ENCODE data around the gene RPL29.
A peak's percentile ranks its signal among the peaks of the same experiment; 100 is the strongest.

The RPL29 gene

DNA sequence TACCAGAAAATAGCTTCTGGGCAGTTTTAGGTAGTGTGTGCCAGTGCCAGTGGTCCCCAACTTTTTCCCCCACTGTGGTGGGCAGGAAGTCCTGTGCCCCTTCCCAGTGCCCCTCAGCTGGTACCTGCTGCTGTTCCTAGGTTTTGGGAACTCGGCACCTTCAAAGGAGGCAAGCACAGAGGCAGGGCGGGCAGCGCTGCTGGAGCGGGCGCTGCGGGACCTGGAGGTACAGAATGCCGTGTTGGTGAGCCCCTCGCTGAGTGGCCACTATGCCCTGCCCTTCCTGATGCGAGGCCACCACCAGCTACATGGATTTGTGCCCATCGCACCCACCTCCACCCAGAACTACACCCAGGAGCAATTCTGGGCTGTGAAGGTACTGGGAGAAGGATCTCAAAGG is 15.4 kb downstream of the RPL29 start:
- DNase-seq, result no peak

DNA sequence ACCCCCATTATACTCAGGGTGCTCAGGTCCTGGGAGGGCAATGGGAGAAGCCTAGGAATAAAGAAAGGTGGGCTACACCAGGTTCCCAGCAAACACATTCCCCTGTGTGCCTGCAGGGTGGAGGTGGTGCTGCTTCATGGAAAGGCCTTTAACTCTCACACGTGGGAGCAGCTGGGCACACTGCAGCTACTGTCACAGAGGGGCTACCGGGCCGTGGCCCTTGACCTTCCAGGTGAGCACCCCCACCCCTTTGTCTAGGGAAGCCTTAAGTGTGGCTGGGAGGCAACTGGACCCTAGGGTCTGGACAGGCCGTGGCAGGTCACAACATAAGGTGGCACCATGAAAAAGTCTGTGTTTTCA is 17.6 kb downstream of the RPL29 start:
- DNase-seq, result no peak

DNA sequence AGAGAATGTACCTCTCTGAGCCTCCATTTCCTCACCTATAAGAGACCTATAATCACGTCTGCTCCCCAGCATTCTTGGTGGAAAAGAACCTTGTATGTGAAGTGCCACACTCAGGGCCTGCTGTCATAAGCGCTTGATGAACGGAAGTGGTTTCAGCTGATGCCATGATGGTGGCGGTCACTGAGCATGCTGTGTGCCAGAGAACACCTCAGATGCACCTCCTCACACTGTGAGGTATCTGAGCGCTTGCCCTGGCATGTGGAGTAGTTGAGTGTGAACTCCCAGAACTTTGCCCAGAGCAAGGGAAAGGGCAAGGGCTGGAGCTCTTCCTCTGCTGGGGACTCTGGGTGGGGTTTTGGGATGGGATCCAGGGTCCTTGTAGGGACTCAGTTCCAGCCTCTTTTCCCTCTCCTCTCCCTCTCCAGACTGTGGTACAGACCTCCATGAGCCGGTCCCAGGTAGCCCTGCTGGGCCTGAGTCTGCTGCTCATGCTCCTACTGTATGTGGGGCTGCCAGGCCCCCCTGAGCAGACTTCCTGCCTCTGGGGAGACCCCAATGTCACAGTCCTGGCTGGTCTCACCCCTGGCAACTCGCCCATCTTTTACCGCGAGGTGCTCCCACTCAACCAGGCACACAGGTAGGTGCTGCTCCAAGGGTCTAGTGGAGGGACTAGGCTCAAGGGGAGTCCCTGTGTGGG is 18.1 kb downstream of the RPL29 start:
- no peak for DNase-seq

DNA sequence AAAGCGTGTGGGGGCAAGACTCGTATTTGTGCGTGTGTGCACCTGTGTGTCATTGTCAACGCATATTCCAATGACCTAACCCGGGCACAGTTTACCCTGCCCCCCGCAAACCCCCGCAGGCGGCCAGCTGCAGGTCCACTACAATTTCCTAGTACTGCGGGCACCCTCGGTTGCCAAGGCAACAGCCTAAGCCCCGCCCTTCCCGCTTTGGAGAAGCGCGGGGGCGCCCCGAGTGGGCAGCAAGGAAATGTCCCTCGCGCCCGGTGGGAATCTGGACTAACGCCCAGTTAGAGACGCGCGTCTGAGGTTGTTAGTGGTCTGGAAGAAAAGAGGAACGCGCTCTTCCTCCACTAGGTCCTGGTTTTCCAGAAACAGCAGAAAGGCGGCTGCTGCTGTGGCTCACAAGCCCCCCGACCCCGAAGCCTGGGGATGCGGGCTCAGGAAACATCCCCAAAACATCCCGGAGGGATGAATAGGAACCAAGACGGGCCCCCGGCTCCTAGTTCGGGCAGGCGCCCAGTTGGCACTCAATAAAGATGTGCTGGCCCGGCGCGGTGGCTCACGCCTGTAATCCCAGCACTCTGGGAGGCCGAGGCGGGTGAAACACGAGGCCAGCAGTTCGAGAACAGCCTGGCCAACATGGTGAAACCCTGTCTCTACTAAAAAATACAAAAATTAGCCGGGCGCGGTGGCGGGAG is 19.7 kb downstream of the RPL29 start:
- DNase-seq, result peak; percentile 73 to 80

DNA sequence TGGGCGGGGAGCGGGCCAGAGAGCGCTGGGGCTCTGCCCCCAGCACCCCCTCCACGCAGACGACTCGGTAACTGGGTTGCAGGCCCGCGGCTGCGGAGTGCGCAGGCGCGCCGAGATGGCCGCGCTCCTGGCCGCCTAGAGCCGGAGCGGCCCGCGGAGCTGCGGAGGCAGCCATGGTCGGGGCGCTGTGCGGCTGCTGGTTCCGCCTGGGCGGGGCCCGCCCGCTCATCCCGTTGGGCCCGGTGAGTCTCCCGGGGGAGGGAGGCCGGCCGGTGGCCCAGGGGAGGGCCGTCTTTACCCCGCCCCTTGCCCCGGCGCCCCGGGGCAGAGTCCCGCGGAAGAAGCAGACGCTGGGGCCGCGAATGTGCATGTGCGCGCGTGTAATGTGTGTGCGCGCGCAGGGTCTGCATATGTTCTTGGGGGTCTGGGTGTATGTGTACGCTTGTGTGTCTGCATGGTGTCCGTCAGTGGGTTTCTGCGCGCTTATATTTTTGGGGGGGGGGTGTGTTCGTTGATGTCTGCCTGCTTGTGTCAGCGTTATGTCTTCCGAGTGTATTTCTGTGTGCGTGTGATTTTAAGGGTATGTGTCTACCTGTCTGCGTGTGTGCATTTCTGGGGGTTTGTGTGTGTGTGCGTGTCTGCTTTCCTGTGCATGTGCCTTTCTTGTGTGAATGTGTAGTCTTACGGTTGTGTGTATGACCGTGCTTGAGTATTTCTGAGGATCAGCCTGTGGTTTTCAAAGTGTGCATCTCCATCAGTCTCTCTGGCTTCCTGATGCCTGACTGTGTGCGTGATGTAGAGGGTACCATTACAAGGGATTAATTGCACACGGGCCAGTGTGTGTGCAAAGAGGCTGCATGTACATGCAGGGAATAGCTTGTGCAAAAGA is 20.5 kb downstream of the RPL29 start, which contains the start of gene ABHD14A:
ABHD14A (plus strand) TSS at position 102 of the 889 bp plus-strand sequence; CDS start at position 174, 72 bp downstream.
- peak in 1 of 2 experiments; percentile 59 for DNase-seq

DNA sequence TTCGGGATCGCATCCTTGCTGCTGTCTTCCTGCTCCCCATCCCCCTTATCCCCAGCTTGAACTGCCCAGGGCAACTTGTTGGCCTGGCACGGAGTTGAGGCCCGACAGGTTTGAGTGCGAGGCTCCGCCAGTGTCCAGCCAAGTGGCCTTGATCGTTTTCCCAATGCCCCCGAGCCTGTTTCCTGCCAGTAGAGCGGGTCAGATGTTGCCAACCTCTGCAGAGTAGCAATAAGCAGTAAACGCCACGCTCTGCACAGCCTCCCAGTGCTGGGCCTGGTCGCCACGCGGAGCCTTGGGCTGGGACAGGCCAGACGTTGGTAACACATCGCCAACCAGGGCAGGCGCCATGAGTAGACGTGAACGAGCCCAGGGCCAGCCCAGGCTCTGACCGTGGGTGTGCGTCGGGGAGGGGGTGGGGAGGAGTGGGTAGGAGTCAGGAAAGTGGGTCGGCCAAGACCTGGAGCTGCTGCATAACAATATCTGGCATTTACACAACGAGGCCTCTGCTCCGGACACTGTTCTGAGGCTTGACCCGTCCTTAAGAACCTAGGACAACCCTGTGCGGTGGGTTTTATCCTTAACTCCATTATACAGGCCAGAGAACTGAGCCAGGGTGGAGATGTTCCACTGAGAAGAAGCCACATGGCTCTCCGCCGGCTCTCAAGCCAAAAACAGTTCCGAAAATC is 21.3 kb downstream of the RPL29 start:
- no peak for DNase-seq

DNA sequence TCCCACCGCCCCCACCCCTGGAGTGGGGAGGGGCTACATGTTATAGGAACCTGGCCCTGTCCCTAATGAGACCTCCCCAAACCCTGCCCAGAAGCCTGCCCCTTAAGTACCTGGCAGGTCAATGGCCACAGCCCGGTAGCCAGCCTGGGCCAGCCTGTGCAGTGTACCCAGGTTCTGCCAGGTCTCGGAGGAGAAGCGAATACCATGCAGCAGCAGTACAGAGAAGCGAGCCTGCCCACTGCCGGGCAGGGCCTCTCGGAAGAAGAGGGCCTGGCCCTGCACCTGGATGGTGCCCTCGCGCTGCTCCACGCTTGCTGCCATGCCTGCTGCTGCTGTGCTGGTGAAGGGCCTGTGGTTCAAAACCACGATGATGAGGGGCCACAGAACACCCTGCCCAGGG is 24.3 kb downstream of the RPL29 start:
- DNase-seq, result no peak

DNA sequence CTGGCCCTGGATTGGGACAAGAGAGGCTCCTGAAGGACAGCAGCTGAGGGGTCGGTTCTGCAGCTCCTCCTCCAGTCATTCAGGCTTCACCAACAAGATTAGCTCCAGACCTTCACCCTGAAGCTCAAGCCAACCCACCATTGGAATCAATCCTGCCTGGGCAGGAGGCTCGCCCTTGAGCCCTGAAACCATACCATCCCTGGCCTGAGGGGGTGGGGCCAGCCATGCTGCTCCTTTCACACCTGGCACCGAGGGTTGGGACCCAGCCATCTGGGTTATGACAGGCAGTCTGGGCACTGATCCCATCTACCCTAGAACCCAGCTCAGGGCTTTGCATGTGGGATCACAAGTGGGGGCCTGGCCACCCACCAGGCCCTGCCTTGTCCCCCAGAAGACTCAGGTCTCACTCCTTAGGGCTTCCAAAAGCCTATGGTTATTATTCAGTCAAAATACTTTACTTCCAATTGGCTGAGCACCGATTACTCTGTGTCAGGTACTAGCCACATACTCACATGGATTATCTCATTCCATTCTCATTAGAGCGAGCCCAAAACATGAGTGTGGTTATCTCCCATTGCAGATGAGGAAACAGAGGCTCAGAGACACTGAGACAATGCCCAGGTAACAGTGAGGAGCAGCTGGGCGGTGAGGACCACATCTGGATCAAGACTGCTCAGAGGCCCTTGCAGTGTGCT is 24.9 kb downstream of the RPL29 start:
- peak; percentile 17 to 44 for DNase-seq

DNA sequence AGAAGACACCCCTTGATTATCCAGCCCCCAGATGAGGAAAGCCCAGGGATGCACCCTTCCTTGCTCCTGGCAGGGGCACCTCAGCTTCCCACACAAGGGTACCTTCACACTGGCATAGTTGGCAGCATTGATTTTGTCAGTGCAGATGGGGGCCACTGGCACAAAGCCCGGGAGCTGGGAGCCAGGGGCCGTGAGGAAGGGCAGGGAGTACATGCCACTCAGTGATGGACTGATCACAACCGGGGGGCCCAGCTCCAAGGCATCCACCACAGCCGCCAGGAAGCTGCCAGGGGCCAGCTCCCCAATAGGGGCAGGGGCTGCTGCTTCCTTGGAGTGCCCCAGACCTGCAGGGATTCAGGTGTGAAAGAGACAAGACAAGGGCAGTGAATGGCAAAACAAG is 25.9 kb downstream of the RPL29 start:
- DNase-seq, result no peak

DNA sequence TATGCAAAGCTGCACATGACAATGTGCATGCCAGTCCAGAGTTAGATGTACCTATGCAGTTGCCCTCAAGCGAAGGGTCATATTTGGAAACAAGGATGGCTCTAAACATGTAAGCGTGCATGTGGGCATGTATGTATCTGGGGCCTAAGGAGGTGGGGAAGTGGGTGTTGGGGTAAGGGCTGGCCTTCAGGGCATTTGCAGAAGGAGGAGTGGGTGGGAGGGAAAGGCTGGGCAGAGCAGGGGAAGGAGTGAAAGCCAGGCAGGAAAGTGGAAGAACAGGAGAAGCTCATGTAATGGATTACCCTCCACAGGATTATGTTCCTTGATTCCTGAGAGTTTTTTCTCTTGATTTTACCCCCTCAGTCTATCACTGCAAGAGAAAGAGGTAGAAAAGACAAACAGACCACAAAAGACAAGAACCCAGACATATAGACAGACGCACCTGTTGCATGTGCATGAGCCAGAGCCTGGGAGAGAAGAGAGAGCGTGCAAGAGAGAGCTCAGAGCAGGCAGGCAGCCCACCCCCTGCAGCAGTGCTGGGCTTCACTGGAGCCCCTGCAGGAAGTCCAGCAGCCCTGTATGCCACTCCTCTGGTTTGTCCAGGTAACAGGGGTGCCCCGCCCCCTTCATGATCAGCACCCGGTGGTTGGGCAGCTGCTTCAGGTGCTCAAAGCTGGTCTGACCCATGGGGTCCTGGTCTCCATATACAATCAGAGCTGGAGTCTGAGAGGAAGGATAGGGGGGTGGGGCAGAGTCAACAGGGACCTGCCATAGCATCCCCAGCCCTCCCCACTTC is 26.6 kb downstream of the RPL29 start:
- DNase-seq, result no peak

DNA sequence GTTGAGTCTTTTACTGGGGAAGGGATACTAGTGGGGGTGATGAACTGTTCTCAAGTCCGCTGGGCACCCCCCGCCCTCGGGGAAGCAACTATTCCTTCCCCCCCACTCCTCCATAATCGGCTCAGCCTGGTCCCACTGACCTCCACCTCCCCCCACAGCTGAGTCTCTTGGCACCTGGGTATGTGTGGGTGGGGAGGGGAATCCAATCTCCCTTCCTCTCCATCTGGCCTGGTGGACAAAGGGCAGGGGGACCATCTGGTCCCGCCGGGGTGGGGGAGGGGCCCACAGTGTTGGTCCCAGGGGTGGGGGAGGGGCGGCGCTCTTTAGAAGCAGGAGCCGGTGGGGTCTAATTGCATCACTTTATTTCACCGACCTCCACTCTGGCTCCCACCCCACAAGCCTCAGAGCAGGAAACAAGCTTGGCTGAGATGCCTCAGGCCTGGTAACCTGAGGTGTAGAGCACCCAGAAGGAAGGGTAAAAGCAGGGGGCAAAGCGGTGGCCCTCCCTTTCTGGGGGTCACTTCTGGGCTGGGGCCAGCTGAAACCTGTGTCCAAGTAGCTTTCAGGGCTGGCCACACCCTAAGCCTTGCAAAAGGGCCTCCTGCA is 27.4 kb downstream of the RPL29 start:
- DNase-seq, result peak in 1 of 2 experiments; percentile 8

DNA sequence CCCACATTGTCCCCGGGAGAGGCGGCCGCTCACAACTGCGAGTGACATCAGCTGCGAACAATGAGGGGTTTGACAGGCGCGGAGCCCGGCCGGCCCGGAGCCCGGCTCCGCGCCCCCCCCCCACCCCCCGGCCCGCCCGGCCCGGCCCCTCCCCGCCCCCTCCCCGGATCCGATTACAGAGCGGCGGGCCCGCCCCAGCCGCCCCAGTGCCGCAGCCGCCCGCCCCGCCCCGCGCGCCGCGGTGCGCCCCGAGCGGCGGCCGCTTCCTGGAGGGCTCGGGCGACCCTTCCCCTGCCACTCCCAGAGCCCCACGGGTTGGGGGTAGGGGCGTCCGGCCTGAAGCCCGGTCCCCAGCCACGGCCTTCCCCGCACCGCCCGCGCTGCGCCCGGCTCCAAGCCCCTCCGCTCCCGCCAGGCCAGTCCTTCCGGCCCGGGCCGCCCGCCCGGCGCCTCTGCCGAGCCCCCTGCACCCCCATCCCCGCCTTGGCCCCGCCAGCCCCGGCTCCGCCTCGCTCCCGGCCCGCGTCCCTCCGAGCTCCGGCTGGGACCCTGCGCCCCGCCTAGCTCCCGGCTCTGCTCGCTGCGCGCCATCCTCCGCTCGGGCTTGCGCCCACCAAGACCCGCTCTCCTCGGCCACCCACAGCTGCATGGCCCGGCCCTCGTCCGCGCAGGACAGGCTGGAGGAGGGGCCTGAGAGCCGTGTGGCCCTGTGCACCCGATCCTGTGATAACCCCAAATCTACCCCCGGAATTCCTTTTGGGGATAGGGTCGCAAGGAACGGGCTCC is 28.1 kb downstream of the RPL29 start, which contains the start of gene PCBP4:
PCBP4 (minus strand) TSS at position 71 of the 786 bp plus-strand sequence. CDS start 6,214 bp downstream, outside the sequence.
- no peak for DNase-seq

DNA sequence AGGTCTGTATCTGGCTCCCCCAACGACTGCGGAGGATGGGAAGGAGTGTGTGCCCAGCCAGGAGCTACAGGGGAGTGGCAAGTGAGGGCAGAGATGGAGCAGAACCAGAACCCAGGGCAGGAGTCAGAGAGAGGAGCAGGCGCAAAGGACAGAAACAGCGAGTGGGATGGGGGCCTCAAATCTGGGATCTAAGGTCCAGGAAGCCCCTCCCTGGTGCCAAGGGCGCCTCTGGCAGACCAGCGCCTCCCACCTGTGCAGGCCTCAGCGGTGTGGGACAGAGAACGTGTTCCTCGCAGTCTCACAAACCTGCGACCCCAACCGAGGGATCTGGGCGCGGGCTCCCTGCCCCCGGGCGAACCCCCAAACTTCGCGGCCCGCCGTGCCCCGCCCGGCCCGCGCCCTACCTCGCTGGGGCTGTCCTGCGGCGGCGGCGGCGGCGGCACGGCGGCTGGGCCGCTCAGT is 28.7 kb downstream of the RPL29 start:
- no peak for DNase-seq

DNA sequence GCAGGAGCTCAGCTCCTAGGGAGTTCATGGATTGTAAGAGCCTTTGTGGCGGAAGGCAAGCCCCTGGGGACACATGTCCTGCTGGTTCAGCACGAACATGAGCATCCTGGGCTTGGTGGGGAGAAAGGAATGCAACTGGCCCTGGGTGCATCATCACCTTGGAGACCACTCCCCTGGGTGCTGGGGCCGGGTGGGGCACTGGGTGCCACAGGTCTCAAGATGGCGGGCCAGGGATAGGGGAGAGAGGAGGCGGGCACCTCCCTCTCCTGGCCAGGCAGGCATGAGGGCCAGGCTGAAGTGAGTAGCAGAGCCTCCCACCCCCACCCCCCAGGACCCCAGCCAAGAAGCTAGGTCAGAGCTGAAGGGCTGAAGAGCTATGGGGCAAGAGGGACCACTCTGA is 29.2 kb downstream of the RPL29 start:
- no peak for DNase-seq

DNA sequence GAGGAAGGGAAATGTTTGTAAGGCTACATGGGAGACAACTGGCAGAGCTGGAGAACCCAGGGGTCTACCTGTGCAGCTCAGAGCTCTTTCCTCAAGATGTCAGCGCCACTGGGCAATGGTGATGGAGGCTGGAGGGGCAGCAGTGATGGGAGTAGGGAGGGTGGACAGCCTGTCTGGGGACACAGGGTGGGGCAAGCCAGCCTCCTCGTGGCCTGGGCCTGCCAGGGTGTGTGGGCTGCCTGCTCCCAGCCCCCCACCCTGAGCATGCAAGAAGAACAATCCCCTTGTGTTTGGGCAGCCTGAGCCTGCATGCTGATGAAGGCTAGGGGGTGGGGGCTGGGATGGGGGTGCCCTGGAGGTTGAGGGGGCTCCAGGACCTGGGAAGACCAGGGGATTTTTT is 29.7 kb downstream of the RPL29 start:
- no peak for DNase-seq

DNA sequence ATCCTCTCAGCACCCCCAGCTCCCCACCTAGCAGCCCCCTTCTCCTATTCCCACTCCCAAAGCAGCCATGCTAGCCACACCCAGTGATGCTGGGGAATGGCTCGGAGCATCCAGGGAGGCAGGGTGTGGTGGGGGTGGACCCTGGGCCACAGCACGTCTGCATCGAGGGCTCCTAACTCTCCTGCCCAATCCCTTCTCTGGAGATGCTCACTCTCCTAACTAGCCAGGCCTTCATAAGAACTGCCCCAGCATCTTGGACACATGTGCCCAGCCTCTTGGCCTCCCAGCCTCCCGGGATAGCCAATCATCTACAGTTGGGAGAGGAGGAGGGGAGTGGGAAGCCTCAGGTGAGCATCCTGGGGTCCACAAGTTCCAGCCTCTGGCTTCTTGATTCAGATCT is 31.2 kb downstream of the RPL29 start:
- no peak for DNase-seq

DNA sequence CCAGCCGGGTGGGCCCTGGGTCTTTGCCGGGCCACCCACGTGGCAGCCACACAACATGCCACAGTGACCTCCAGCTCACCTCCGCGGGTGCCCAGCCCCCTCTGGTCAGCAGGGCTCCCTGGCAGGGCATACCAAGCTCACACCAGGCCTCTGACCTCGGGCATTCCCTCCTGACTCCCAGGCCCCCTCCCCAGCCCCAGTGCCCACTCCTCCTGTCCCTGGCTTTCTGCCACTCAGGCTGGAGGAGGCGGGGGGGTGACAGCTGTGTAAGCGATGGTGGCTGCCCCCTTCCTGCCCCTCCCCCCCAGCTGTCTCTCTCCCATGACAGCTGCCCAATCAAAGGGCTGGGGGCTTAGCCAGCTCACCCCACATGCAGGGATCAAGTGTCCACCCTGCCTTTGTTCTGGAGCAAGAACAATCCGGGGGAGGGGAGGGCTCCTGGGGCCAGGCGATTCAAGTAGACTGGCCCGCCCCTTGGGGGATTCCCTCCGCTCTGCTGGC is 31.7 kb downstream of the RPL29 start:
- no peak for DNase-seq

DNA sequence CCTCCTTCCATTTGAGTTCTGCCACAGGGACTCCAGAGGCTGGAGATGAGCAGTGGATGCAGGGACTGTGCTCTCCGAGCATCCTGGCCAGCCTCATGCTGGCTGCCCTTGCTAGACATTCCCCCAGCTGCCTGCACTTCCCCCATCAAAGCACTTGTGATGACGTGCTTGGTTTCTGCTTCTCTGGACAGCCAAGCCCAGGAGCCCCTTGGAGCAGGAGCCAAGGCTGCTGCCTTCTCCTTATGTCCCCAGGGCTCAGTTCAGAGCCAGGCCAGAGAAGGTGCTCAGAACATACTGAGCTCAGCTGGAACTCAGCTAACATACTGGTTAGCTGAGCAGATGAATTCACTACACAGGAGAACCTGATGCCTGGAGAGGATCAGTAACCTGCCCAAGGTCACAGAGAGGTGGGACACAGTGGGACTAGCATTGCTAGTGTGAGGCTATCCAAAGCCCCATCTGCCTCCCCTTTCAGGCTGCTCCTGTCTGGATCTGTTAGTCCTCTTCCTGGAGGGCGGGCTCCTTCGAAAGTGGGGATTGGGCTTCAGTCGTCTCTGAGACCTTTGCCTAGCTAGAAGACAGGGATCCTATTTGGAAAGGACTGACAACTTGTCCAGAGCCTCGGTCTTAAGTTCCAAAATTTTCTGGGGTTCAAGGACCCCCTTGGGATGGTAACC is 32.7 kb downstream of the RPL29 start:
- no peak for DNase-seq
